RPMI8226 (cell line): ENCODE results near the gene SETMAR.

Source experiments
- DNase-seq: peaks from one replicate; pipeline ENCODE4 v3.0.0-alpha.2; 2015

SETMAR gene

DNA sequence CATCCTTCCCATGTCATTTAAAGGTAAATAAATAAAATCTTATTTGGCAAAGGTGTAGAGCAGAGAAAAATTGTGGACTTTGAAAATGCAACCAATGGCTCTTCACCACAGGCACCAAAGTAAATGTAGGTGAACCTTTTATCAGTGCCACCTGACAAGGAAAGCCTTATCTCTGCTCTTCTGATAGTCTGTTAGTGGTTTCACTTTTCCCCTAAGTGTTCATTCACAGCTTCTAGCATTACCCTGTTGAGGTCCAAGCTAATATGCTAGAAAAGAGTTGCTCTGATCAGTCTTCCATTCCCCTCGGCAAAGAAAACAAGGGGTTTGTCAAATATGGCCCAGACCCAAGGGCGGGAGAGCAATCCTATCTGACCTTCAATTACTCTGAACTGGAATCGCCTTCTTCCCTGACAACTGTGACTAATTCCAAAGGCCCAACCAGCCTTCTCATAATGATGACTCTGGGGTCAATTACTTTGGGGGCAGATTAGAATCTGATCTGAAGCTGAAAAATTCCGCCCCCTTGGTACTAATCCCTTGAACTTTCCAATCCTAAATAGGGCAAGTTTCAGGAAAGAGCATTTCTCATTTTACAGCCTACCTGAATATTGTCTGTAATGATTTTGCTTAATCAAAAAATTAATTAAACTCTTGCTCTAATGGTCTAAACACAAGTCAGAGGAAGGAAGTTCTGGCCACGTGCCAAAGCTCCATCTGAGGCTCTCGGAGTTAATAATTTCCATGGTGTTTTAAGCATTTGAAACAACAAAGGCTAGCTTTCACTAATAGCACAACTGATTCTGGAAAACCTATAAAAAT, 52.4 kb downstream of the SETMAR start:
- DNase-seq = no peak

DNA sequence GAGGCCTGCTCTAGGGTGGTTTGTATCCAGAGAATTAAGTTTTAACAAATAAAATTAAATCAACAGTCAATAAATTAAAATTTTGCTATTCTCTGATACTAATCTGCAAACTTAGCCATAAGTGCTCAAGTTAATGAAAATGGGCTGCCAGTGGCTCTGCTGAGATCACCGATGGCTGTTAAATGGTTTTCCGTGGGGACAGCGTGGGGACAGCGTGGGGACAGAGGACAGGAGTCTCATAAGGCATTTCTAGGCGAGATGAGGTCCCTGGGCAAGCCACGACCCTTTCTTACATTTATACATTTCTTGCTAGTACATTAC, 53.0 kb downstream of the SETMAR start:
- no peak for DNase-seq

DNA sequence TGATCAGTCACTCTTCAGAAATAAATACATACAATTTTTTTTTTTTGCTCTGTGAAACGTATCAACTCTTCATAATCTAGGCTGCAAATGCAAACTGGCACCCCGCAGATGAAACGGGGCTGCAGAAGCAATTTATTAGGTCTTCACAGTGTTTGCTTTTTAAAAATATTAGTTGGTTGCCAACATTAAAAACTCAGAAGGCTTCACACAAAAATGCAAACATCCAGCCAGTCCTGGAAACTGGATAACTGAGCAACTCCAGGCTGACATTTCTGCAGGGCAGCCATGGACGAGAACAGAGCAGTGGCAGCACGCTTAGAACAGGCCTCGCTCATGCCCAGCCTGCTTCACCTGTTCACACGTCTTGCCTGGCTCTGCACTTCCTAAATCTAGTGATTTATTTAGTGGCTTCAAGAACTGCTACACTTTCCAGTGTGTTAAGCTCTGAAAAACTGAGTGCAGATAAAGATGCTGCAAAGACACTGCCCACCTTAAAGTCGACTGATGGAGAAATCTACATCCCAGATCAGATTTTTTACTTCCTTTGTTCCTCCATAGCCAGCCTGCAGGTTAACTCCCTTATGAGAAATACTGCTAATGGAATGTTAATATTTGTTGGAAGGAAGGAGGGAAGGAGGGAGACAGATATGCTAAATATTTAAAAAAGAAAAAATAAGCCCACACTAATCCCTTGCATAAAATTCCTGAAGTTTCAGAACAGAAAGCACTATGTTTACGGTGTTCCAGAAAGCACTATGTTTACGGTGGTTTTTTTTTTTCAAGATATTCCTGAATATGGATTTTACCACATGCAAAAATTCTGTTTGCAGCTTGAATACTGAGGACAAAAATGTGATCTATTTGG, 53.6 kb downstream of the SETMAR start:
- no peak for DNase-seq

DNA sequence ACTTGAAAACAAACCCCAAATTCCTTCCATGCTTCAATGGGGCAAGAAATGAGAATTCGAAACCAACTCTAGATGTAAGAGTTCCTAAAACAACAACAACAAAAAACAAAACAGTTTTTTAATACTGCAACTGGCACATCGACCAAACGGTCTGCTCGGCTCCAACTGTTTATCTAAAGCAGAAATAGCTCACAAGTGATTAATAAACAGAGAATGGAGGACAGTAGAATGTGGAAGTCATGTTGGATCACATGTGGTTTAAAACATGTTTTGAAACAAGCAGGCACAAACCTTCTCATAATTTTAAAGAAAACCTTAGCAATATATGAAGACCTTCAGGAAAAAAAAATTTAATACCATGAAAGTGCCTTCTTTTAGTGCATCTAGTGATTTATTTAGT, 55.1 kb downstream of the SETMAR start:
- DNase-seq = no peak

DNA sequence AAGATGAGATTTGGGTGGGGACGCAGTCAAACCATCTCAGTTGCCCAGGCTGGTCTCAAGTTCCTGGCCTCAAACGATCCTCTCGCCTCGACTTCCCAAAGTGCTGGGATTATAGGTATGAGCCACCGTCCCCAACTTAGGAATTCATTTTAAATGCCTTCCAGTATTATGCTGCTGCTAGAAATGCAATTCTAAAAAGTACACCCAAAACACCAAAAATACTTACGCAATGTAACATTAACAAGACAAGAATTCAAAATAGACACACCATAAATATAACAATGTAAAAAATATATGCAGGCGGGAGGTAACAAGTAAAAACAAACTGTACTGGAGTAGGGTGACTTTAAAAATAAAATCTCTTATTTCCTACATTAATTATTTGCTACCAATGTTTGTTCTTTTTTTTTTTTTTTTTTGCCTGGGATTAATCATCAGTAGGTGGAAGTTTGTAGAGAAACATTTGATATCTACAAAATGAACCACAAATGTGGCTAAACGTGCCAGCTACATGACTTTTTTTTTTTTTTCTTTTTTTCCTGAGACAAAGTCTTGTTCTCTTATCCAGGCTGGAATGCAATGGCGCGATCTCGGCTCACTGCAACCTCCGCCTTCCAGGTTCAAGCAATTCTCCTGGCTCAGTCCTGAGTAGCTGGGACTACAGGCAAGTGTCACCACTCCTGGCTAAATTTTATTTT, 56.8 kb downstream of the SETMAR start:
- no peak for DNase-seq

DNA sequence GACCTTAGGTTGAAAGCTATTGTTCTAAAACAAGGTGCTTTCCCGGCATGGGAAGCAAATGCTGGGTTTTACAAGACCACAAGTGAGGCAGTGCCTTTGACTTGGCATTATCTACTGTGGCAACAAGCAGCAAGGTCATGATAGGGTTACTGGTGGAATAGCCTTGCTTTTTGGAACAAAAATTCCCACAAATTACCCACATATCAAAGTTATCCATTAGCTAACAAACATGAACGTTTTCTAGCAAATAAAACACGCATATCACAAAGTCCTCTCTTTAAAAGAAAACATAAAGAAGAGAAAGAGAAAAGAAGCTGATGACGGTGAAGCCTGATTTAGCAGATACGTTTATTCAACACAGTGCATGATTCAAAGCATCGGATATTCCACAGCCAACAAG, 57.6 kb downstream of the SETMAR start:
- no peak for DNase-seq

DNA sequence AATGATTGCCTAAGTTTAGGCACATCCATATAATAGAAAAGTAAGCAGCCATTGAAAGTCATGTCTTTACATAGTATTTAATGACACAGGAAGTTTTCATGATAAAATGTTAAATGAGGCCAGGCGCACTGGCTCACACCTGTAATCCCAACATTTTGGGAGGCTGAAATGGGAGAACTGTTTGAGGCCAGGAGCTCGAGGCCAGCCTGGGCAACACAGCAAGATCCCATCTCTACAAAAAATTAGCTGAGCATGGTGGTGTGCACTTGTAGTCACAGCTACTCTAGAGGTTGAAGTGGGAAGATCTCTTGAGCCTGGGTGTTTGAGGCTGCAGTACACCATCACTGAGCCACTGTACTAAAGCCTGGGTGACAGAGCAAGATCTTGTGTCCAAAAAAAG, 59.4 kb downstream of the SETMAR start:
- no peak for DNase-seq
